HepG2 (cell line): ENCODE data around the gene COMP. TPM values are rescaled to one million over a fixed set of nuclear protein-coding genes. Genes with fewer than 3 reads are reported as not detected.

Experiments
- AGO1 ChIP-seq: fragments of 200-400 bp; formaldehyde crosslinking; IDR thresholded peaks from 2 replicates; pipeline ENCODE4 v1.6.1; 2017; ENCODE audit warnings: mild to moderate bottlenecking, low read depth, low read length, moderate library complexity; ENCODE audit not compliant: poor library complexity, severe bottlenecking
- ATF7-NPFF ChIP-seq: sonication (generic); formaldehyde crosslinking; IDR thresholded peaks from 2 replicates; pipeline ENCODE4 v1.8.1; 2023; ENCODE audit warnings: mild to moderate bottlenecking, low read depth, missing genetic modification reagents, moderate library complexity
- GLI4 ChIP-seq: sonication (generic); formaldehyde crosslinking; IDR thresholded peaks from 2 replicates; pipeline ENCODE4 v1.5.1; 2020; ENCODE audit warnings: missing genetic modification reagents, mild to moderate bottlenecking, moderate library complexity, borderline replicate concordance
- PITX1 ChIP-seq: sonication (generic); formaldehyde crosslinking; IDR thresholded peaks from 2 replicates; pipeline ENCODE4 v1.5.1; 2020; ENCODE audit warnings: mild to moderate bottlenecking, missing genetic modification reagents
- REXO4 ChIP-seq: sonication (generic); formaldehyde crosslinking; IDR thresholded peaks from 2 replicates; pipeline ENCODE4 v1.8.0; 2022; ENCODE audit warnings: missing genetic modification reagents, mild to moderate bottlenecking, borderline replicate concordance
- ZNF598 ChIP-seq: sonication (generic); formaldehyde crosslinking; IDR thresholded peaks from 2 replicates; pipeline ENCODE4 v1.5.1; 2020; ENCODE audit warnings: mild to moderate bottlenecking, missing genetic modification reagents, borderline replicate concordance
- polyA plus RNA-seq, 8 experiments: library from polyadenylated mRNA; depleted of rRNA in 3 of 8; stranded (reverse) in 7 of 8; unstranded in 1 of 8; fragments of >200 nt; fragmentation: Illumina TruSeq in 4 of 8; extraction: Trizol in 4 of 8; gene quantifications; 2 replicates each; pipeline versions ENCODE4 v1.2.1 to v1.2.3, GENCODE V29; 2011 to 2016; ENCODE audit warnings: low read depth in 4 of 8, missing spikeins in 1 of 8, mixed read lengths in 1 of 8; ENCODE audit not compliant: insufficient read depth in 1 of 8
- total RNA-seq, 5 experiments: library from RNA; depleted of rRNA; stranded (reverse); fragments of >200 nt; fragmentation: Illumina TruSeq; extraction: Trizol; gene quantifications; 2 replicates each; pipeline ENCODE4 v1.2.3, GENCODE V29; 2016; ENCODE audit warnings: low read depth in 1 of 5
- TF ChIP-seq, protein P1 (sequence below): sonication (generic); formaldehyde crosslinking; IDR thresholded peaks from 2 replicates; pipeline ENCODE4 v1.4.0; 2020; ENCODE audit warnings: low read depth, mild to moderate bottlenecking, missing genetic modification reagents
- TF ChIP-seq, protein P2 (sequence below): sonication (generic); formaldehyde crosslinking; IDR thresholded peaks from 2 replicates; pipeline ENCODE4 v1.5.0; 2020; ENCODE audit warnings: missing genetic modification reagents, mild to moderate bottlenecking, borderline replicate concordance
- TF ChIP-seq, protein P3 (sequence below), 2 experiments: fragments of 450-650 bp in 1 of 2; sonication (generic) in 1 of 2; formaldehyde crosslinking in 1 of 2; IDR thresholded peaks; 2 replicates each; pipeline versions ENCODE4 v1.6.1 to v1.8.0; 2016 to 2022; ENCODE audit warnings: antibody characterized with exemption in 1 of 2, mild to moderate bottlenecking in 1 of 2, missing genetic modification reagents in 1 of 2
- TF ChIP-seq, protein P4 (sequence below): sonication (generic); formaldehyde crosslinking; IDR thresholded peaks from 2 replicates; pipeline ENCODE4 v1.8.0; 2022; ENCODE audit warnings: low read depth, missing genetic modification reagents
- TF ChIP-seq, protein P5 (sequence below): sonication (generic); formaldehyde crosslinking; IDR thresholded peaks from 2 replicates; pipeline ENCODE4 v1.4.0; 2020; ENCODE audit warnings: missing genetic modification reagents

The COMP gene
- total and polyA plus RNA-seq, 2 of the 13 experiments (the other 11 are each of a cell fraction or from before 2014, with no cell fraction given), result 0.04 to 0.13 TPM

DNA sequence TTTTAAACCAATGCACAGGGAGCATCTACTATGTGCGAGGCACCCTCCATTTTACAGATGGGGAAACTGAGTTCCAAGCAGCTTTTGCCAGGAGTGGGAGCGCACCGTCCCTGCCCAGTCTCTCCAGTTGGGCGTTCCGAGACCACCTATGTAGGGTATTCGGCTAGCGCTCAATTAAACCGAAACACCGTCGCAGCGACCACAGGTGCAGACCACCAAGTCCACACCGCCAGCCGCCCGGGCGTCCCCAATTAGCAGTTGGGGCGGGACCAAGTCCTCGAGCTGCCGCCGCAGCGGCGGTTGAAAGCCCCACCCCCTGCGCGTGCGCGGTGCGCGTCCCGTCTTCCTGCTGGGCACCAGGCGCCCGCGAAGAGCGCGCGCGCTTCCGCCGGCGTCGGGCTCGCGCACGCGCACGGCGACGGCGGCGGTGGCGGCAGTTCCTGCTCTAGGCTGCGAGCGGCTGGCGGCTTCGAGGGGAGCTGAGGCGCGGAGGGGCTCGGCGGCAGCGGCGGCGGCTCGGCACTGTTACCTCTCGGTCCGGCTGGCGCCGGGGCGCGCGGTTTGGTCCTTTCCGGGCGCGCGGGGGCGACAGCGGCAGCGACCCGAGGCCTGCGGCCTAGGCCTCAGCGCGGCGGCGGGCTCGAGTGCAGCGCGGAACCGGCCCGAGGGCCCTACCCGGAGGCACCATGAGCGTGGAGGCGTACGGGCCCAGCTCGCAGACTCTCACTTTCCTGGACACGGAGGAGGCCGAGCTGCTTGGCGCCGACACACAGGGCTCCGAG, 40.6 kb upstream of the COMP start, which contains the start of gene UPF1 (continued):
- TF ChIP-seq GLI4 (CRISPR knock-in tag) (no peak; the same call in 1 of the 2 replicates), AGO1 (no peak), REXO4 (CRISPR knock-in tag) (no peak; the same call in 1 of the 2 replicates), PITX1 (CRISPR knock-in tag) (no peak; the same call in 1 of the 2 replicates), ZNF598 (CRISPR knock-in tag) (peak; percentile 58; the same call in 1 of the 2 replicates), ATF7-NPFF (CRISPR knock-in tag) (peak; percentile 59; the same call in 1 of the 2 replicates)
- TF ChIP-seq, protein P1, sequence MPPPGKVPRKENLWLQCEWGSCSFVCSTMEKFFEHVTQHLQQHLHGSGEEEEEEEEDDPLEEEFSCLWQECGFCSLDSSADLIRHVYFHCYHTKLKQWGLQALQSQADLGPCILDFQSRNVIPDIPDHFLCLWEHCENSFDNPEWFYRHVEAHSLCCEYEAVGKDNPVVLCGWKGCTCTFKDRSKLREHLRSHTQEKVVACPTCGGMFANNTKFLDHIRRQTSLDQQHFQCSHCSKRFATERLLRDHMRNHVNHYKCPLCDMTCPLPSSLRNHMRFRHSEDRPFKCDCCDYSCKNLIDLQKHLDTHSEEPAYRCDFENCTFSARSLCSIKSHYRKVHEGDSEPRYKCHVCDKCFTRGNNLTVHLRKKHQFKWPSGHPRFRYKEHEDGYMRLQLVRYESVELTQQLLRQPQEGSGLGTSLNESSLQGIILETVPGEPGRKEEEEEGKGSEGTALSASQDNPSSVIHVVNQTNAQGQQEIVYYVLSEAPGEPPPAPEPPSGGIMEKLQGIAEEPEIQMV (CRISPR knock-in tag), result no peak
- TF ChIP-seq, protein P2, sequence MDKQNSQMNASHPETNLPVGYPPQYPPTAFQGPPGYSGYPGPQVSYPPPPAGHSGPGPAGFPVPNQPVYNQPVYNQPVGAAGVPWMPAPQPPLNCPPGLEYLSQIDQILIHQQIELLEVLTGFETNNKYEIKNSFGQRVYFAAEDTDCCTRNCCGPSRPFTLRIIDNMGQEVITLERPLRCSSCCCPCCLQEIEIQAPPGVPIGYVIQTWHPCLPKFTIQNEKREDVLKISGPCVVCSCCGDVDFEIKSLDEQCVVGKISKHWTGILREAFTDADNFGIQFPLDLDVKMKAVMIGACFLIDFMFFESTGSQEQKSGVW (CRISPR knock-in tag), result no peak
- TF ChIP-seq, protein P3, sequence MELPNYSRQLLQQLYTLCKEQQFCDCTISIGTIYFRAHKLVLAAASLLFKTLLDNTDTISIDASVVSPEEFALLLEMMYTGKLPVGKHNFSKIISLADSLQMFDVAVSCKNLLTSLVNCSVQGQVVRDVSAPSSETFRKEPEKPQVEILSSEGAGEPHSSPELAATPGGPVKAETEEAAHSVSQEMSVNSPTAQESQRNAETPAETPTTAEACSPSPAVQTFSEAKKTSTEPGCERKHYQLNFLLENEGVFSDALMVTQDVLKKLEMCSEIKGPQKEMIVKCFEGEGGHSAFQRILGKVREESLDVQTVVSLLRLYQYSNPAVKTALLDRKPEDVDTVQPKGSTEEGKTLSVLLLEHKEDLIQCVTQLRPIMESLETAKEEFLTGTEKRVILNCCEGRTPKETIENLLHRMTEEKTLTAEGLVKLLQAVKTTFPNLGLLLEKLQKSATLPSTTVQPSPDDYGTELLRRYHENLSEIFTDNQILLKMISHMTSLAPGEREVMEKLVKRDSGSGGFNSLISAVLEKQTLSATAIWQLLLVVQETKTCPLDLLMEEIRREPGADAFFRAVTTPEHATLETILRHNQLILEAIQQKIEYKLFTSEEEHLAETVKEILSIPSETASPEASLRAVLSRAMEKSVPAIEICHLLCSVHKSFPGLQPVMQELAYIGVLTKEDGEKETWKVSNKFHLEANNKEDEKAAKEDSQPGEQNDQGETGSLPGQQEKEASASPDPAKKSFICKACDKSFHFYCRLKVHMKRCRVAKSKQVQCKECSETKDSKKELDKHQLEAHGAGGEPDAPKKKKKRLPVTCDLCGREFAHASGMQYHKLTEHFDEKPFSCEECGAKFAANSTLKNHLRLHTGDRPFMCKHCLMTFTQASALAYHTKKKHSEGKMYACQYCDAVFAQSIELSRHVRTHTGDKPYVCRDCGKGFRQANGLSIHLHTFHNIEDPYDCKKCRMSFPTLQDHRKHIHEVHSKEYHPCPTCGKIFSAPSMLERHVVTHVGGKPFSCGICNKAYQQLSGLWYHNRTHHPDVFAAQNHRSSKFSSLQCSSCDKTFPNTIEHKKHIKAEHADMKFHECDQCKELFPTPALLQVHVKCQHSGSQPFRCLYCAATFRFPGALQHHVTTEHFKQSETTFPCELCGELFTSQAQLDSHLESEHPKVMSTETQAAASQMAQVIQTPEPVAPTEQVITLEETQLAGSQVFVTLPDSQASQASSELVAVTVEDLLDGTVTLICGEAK (IDR thresholded peaks at IDR 0.05), result no peak
- TF ChIP-seq, protein P3 (CRISPR knock-in tag; IDR thresholded peaks at IDR 0.05), result peak; percentile 8; the same call in 1 of the 2 replicates
- TF ChIP-seq, protein P4, sequence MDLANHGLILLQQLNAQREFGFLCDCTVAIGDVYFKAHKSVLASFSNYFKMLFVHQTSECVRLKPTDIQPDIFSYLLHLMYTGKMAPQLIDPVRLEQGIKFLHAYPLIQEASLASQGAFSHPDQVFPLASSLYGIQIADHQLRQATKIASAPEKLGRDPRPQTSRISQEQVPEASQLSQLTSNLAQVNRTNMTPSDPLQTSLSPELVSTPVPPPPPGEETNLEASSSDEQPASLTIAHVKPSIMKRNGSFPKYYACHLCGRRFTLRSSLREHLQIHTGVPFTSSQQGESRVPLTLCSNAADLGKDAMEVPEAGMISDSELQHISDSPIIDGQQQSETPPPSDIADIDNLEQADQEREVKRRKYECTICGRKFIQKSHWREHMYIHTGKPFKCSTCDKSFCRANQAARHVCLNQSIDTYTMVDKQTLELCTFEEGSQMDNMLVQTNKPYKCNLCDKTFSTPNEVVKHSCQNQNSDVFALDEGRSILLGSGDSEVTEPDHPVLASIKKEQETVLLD (CRISPR knock-in tag), result peak; percentile 45; the same call in 1 of the 2 replicates
- TF ChIP-seq, protein P5, sequence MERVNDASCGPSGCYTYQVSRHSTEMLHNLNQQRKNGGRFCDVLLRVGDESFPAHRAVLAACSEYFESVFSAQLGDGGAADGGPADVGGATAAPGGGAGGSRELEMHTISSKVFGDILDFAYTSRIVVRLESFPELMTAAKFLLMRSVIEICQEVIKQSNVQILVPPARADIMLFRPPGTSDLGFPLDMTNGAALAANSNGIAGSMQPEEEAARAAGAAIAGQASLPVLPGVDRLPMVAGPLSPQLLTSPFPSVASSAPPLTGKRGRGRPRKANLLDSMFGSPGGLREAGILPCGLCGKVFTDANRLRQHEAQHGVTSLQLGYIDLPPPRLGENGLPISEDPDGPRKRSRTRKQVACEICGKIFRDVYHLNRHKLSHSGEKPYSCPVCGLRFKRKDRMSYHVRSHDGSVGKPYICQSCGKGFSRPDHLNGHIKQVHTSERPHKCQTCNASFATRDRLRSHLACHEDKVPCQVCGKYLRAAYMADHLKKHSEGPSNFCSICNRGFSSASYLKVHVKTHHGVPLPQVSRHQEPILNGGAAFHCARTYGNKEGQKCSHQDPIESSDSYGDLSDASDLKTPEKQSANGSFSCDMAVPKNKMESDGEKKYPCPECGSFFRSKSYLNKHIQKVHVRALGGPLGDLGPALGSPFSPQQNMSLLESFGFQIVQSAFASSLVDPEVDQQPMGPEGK (CRISPR knock-in tag), result no peak
